Stimulated activated CD8-positive, alpha-beta memory T cell treated with anti-CD3 and anti-CD28 coated beads, Interleukin-2, amount 100 ng/mL, for 48 hours (primary cell): ENCODE measurements around the gene TCEA3.

Experiments used
- DNase-seq, 2 donors: peaks; one replicate each; pipeline ENCODE4 v3.0.0-alpha.2; 2020; ENCODE audit warnings: low read depth in 2 of 2

Gene TCEA3

GRCh38 chr1:23424293-23425192, at the start of gene TCEA3:
Gene TCEA3 (minus strand): TSS chr1:23424748. CDS start chr1:23424633, 115 bp downstream.
- DNase-seq, result no peak

GRCh38 chr1:23473037-23473800, 48.7 kb upstream of the TCEA3 start:
- DNase-seq, result no peak

DNA sequence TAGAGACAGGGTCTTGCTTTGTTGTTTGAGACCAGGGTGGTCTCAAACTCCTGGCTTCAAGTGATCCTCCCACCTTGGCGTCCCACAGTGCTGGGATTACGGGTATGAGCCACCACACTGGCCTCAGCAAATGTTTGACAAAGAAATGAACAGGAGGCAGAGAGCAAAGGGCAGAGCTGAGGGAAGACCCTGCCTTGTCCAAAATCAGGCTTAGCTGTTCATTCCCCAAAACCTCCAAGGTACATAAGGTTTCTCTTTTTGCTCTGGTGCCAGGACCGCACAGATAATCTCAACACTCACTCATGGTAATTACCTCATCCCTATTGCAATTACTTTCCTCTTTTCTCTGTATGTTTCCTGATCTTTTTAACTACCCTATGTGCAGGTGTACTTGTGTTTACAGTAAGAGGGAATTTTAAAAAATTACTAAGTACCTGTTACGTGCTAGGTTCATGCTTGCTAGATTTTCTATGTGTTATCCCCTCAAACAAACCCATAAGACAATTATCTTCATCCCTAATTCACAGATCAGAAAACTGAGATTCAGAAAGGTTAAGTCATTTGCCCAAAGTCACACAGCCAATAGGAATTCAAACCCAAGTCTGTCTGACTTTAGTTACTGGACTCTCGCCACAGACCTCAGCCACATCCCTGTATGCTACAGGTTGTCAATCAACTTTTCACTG, 47.9 kb upstream of the TCEA3 start:
- no peak for DNase-seq

DNA sequence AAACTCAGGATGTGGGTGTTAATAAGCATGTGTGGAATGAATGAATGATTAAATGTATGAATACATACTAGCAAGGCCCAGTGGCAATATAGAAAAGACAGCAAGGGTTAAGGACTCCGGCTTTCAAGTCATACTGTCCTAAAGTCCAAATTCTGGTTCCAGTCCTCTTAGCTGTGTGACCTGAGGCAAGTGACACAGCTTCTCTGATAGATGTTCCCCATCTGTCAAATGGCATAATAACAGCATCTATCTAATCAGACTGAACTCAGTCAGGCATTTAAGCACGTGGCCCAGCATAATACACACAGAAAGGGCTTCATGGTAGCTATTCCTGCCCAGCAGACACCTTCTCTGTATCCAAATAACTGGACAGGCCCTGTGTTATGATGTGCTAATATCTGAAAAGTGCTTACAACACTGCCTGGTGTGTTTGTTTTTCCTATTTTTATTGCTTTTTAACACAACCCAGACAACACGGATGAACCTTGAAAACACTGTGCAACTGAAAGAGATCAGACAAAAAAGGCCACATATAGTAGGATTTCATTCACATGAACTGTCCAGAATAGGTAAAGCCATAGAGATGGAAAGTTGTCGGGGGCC, 47.0 kb upstream of the TCEA3 start:
- DNase-seq, result no peak

DNA sequence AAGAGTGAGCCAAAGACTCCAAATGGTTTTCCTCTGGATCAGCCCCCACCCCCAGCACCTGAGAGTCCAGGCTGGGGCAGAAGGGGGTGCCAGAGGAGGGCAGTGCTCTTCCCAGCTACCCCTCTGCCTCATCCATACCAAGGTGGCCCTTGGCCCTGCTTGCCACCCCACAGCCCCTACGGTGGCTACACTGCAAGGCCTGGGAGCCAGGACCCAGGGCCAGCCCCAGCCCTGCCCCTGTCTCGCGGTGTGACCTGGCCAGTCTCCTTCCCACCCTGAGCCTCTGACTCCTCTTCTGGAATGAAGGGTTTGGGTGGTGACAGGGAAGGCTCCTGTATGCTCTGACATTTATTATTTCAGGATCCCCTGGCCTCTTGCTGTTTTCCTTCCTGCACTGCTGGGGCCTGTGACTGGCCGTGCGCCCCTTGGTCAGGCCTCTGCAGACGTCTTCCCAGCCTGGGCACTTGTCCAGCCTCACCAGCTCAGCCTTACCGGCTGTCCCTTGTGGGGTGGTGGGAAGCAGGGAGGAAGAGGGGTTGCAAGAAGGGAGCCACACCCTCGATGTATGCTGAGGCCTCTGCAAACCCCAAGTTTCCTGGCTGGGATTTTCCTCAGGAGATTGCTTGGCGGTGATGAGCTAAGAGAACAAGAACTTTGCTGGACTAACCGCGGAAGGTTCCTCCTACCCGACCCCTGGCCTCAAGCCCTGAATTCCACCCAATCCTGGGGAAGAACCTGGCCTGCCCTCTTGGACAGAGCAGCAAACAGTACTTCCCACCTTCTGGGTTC, 45.9 kb upstream of the TCEA3 start:
- no peak for DNase-seq

- DNase-seq, result no peak
Observed at GRCh38 chr1:23469372-23469982, 44.9 kb upstream of the TCEA3 start.

DNA sequence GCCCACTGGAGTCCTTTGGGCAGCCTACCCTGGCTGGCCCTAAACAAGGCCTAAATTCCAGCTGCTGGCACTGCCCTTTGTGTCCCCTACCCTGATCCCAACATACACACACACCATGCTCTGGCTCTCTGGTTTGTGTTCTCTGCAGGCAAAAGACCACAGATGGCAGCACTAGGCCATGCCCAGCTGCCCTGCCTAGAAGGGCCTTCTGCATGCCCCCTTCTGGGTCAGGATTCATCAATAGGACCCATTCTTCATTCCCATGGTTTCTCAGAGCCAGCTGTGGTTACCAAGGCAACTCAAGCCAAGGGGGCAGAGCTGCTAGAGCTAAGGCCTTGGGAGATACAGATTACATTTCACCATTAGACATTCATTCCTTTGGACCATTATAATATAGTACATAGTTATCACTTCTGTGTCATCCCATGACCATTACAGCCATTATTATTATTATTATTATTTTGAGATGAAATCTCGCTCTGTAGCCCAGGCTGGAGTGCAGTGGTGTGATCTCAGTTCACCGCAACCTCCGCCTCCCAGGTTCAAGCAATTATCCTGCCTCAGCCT, 42.0 kb upstream of the TCEA3 start:
- no peak for DNase-seq

DNA sequence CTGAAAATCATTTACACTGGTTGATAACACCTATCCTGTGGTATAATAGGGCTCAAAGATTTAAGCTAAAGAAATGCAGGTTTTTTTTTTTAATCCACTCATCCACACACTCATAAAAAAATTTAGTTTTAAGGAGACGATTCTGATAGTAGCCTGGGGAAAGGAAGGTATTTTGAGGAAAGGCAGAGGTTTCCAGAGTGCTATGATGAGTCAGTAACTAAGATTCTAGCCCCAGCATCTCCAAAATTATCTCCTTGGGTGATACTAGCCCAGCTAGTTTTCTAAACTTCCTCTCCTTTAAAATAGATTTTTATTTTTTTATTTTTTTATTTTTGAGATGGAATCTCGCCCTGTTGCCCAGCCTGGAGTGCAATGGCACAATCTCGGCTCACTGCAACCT, 38.7 kb upstream of the TCEA3 start:
- no peak for DNase-seq

DNA sequence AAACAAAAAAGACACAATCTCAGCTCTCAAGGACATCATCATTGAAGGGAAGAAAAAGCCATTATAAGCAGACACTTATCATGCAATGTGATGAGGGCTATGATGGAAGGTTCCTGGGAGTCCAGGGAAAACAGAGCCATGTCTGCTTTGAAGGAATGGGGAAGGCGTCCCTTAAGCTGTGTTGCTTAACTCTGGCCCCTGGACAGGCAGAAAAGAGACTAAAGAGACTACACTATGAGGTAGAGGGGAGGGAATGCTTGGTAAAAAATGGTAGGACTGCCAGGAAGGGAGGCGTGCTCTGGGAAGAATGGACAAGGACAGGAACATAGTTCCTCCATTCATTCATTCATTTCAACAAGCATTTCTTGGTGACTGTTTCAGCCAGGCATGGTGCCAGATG, 38.2 kb upstream of the TCEA3 start:
- DNase-seq, result no peak

GRCh38 chr1:23461050-23461449, 36.5 kb upstream of the TCEA3 start:
- no peak for DNase-seq

GRCh38 chr1:23460519-23460918, 36.0 kb upstream of the TCEA3 start:
- no peak for DNase-seq

DNA sequence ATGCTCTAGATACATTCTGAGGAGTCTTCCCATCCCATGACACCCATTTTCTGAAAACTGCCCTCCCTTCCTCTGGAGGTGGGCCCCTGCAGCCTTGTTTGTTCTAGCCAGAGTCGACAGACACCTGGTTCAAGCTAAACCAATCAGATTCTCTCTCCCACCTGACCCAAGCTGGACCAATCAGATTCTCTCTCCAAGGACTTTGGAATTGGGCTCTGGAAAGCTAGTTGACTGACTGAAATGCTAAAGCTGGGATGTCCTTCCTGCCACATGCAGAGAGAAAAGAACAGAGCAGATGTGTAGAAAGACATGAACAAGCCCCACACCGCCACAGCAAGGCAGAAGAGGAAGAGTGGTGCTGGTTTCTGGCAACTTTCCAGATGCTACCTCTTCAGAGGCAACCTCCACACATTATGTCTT, 34.8 kb upstream of the TCEA3 start:
- no peak for DNase-seq

DNA sequence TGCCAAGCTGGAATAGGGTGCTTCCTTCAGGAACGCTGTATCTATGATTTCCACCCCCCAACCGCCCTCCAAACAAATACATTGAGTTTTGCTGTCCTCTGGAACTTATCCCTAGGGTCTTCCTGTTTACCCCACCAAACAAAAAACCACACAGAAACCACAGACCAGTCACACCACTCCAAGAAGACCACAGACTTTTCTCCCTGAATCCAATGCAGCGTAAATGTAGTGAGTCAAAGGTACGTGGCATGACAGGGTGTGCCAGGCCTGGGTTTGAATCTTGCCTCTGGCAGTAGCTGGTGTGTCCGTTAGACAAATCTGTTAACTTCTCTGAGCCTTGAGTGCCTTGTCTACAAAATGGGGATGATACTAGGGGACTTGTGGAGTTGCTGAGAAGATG, 31.7 kb upstream of the TCEA3 start:
- DNase-seq, result no peak

DNA sequence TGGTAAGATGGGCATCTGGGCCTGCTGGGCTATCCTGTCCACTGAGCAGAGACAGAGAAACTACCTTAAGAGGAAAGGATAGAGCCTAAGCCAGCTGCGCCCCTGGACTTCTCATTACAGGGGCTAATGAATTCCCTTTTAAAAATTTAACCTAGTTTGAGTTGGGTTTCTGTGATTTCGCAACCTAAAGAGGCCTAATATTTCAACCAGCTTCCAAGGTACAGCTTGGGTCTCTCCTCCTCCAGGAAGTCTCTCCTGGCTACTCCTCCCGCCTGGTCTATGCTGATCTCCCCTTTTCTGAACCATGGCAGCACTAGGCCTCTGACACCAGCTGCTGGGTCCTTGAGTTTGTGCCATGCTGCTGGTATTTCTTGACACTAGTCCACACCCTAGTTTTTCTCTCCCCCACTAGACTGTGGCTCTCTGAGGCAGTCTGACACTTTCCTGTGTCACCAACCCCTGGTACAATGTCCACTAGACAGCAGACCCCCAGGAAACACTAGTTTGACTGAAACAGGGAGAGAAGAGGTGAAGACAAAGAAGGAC, 29.0 kb upstream of the TCEA3 start:
- no peak for DNase-seq

- no peak for DNase-seq
Observed at GRCh38 chr1:23452011-23452411, 27.5 kb upstream of the TCEA3 start.

DNA sequence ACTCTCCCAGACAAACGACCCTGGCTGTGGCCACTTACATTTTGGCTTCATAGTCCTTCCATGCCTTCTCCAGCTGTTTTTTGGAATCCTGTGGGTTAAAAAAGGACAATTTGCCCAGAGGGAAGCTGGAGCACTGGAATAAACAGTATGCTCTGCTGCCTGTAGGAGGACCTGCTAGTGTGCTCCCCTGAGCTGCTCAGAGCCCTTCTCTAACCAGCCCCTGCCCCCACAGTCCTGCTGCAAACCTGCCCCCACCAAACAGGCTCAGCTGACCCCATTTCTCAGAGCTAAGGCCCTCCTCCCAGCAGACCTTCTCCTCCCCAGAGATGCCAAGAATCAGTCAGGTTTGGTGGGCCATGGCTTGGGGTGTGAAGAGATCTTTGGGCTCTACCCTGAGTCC, 26.9 kb upstream of the TCEA3 start:
- DNase-seq, result no peak

DNA sequence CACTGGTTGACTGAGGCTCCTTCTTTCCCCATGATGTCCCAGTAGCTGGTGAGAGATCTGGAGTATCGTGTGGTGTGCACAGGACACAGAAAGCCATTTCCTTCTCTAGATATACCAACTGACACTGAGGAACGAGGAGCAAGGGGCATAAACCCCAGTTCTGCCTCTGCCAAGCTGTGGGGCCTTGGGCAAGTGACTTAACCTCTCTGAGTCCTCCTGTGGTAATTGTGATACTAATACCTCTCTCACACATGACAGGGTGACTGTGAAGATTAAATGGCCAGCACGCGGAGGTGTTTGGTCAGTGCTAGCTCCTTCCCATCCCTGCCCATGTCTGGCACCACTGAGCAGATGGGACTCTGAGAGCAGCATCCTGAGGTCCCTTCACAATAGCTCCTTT, 26.3 kb upstream of the TCEA3 start:
- no peak for DNase-seq

DNA sequence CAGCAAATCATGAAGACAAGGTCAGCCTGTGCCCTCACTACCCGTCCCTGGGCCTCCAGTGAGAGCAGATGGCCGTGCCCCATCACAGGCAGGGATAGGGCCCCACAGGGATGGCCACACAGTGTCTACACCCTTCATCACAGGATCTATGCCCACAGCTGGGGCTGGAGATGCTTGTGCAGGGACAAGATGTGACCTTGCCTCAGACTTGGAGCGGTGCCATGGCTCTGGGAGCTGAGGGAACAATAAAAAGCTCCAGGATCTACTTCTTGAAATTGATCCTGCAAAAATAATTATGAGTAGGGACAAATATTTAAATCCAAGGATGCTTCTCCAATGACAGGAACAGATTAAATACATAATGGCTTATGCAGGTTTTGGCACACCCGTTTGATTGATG, 25.4 kb upstream of the TCEA3 start:
- DNase-seq, result no peak

DNA sequence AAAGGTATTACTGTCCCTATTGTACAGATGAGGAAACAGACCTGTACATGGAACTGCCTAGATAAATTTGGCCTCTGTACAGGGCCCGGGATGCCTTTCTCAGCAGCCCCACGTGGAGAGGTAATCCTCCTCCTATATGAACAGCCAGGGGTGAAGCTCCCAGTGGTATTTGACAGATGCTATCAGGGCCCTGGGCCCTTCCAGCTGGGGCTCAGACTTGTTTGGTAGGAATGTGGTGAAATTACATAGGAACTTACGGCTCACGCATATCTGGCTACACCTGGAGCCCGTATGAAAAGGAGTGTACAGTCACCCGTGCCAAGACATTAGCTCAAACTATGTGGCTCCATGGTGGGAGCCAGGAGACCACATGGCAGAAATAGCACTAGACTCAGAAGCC, 24.8 kb upstream of the TCEA3 start:
- no peak for DNase-seq

GRCh38 chr1:23448846-23449245, 24.3 kb upstream of the TCEA3 start:
- no peak for DNase-seq
